CD14-positive monocyte (primary cell): ENCODE results near the gene ARL14EP. TPM values are rescaled to one million over a fixed set of nuclear protein-coding genes. Genes with fewer than 3 reads are reported as not detected.

Experiments
- DNase-seq, 3 donors: peaks; one replicate each; pipeline ENCODE4 v3.0.0-alpha.2; 2011 to 2022
- H2AFZ ChIP-seq: 2 replicates; pipeline ENCODE4 v1.6.0; 2012; ENCODE audit warnings: mild to moderate bottlenecking, low read depth, low read length, inconsistent platforms; ENCODE audit not compliant: insufficient read depth, poor library complexity, severe bottlenecking
- H3K27ac ChIP-seq, 2 donors: 1 replicate in 1 of 2; 2 replicates in 1 of 2; pipeline ENCODE4 v1.5.1; 2012 to 2013; ENCODE audit warnings: low read length in 2 of 2, control low read depth in 1 of 2, inconsistent platforms in 1 of 2, low read depth in 1 of 2, mild to moderate bottlenecking in 1 of 2
- H3K27me3 ChIP-seq, 2 donors: one replicate each; pipeline versions ENCODE4 v1.6.0 to v1.6.1; 2011 to 2013; ENCODE audit warnings: low read length in 2 of 2; ENCODE audit not compliant: control insufficient read depth in 2 of 2, insufficient read depth in 2 of 2
- H3K36me3 ChIP-seq, 2 donors: replicated peaks in 1 of 2; 1 replicate in 1 of 2; 2 replicates in 1 of 2; pipeline versions ENCODE4 v1.5.1 to v1.6.1; 2012 to 2013; ENCODE audit warnings: low read length in 2 of 2, control low read depth in 1 of 2, inconsistent platforms in 1 of 2, mild to moderate bottlenecking in 1 of 2; ENCODE audit not compliant: insufficient read depth in 2 of 2, control insufficient read depth in 1 of 2
- H3K4me1 ChIP-seq, 2 donors: 1 replicate in 1 of 2; 2 replicates in 1 of 2; pipeline versions ENCODE4 v1.5.1 to v1.6.1; 2012 to 2013; ENCODE audit warnings: low read length in 2 of 2, control low read depth in 1 of 2, inconsistent platforms in 1 of 2, mild to moderate bottlenecking in 1 of 2, moderate library complexity in 1 of 2; ENCODE audit not compliant: insufficient read depth in 2 of 2, control insufficient read depth in 1 of 2
- H3K4me2 ChIP-seq: replicated peaks from 2 replicates; pipeline ENCODE3; 2012; ENCODE audit warnings: low read length, moderate library complexity, mild to moderate bottlenecking; ENCODE audit not compliant: poor library complexity, severe bottlenecking; ENCODE audit errors: extremely low read depth
- H3K4me3 ChIP-seq, 3 experiments: fragments of 200-600 bp in 1 of 3; sonication (generic) in 1 of 3; replicated peaks in 1 of 3; 1 replicate in 2 of 3; 2 replicates in 1 of 3; pipeline ENCODE4 v1.5.1; 2011 to 2013; ENCODE audit warnings: low read length in 3 of 3, mild to moderate bottlenecking in 3 of 3, control low read depth in 2 of 3, low read depth in 2 of 3, inconsistent platforms in 1 of 3, moderate library complexity in 1 of 3
- H3K79me2 ChIP-seq: 2 replicates; pipeline ENCODE4 v1.6.0; 2012; ENCODE audit warnings: mild to moderate bottlenecking, control low read depth, inconsistent platforms, low read length, moderate library complexity; ENCODE audit not compliant: insufficient read depth
- H3K9ac ChIP-seq: 2 replicates; pipeline ENCODE4 v1.6.0; 2017; ENCODE audit warnings: low read length, mild to moderate bottlenecking; ENCODE audit not compliant: insufficient read depth, poor library complexity, severe bottlenecking
- H3K9me3 ChIP-seq, 2 donors: replicated peaks in 1 of 2; 1 replicate in 1 of 2; 2 replicates in 1 of 2; pipeline versions ENCODE4 v1.5.1 to v1.6.1; 2012 to 2013; ENCODE audit warnings: low read length in 2 of 2, control low read depth in 1 of 2; ENCODE audit not compliant: control insufficient read depth in 1 of 2, insufficient read depth in 1 of 2
- H4K20me1 ChIP-seq: 2 replicates; pipeline ENCODE4 v1.6.0; 2012; ENCODE audit warnings: mild to moderate bottlenecking, low read length, control low read depth, moderate library complexity; ENCODE audit not compliant: insufficient read depth
- H3K27ac Mint-ChIP-seq, 7 donors: one replicate each; pipeline ENCODE4 v1.8.0; 2020; ENCODE audit warnings: mild to moderate bottlenecking in 7 of 7, mixed read lengths in 7 of 7, moderate library complexity in 6 of 7, inconsistent platforms in 2 of 7
- H3K27me3 Mint-ChIP-seq, 3 donors: one replicate each; pipeline ENCODE4 v1.8.0; 2021 to 2022; ENCODE audit warnings: low read depth in 3 of 3, mild to moderate bottlenecking in 3 of 3, mixed read lengths in 3 of 3, moderate library complexity in 3 of 3, inconsistent platforms in 1 of 3
- H3K36me3 Mint-ChIP-seq, 2 donors: one replicate each; pipeline ENCODE4 v1.8.0; 2020; ENCODE audit warnings: mixed read lengths in 2 of 2, inconsistent platforms in 1 of 2, mild to moderate bottlenecking in 1 of 2
- H3K4me1 Mint-ChIP-seq: one replicate; pipeline ENCODE4 v1.8.0; 2020; ENCODE audit warnings: mild to moderate bottlenecking, mixed read lengths
- H3K4me3 Mint-ChIP-seq, 2 donors: one replicate each; pipeline ENCODE4 v1.8.0; 2020; ENCODE audit warnings: mild to moderate bottlenecking in 2 of 2, mixed read lengths in 2 of 2, moderate library complexity in 1 of 2
- H3K9me3 Mint-ChIP-seq, 7 donors: one replicate each; pipeline ENCODE4 v1.8.0; 2020 to 2022; ENCODE audit warnings: mixed read lengths in 7 of 7, mild to moderate bottlenecking in 6 of 7, moderate library complexity in 6 of 7, inconsistent platforms in 2 of 7
- CTCF ChIP-seq: fragments of 200-600 bp; IDR thresholded peaks from one replicate; pipeline ENCODE4 v1.8.0; 2022; ENCODE audit warnings: antibody characterized with exemption, mild to moderate bottlenecking
- WGBS: methylation state at CpG from one replicate; pipeline ENCODE4 v1.1.5; 2013; ENCODE audit warnings: missing lambda C conversion rate; ENCODE audit not compliant: insufficient coverage; 5-methylcytosine and 5-hydroxymethylcytosine counted together
- intact Hi-C, 2 donors: fragments of 100-400 bp; cut with micrococcal nuclease; formaldehyde crosslinking; loops; one replicate each; pipeline versions ENCODE4 v1.15.0 to v1.15.1; 2023
- polyA plus RNA-seq, 3 donors: library from polyadenylated mRNA; depleted of rRNA in 1 of 3; unstranded in 2 of 3; stranded (reverse) in 1 of 3; fragments of 300-500 nt in 2 of 3; fragments of >200 nt in 1 of 3; fragmentation: Illumina TruSeq in 2 of 3; gene quantifications; 1 replicate in 2 of 3; 2 replicates in 1 of 3; pipeline ENCODE4 v1.2.3, GENCODE V29; 2012 to 2021

The ARL14EP gene
- polyA plus RNA-seq, 3 donors, result 9.9 to 32.2 (median 21.2) TPM

- Histone ChIP-seq H3K4me2 (no peak overlapping the region), H3K4me3 (no peak overlapping the region), H3K36me3 (no peaks in the 10 kb centered on the region), H3K4me1 (no peaks in the 10 kb centered on the region), H3K79me2 (no peaks in the 10 kb centered on the region), H3K27ac (no peak overlapping the region), H2AFZ (no peak overlapping the region), H3K9me3 (no peaks in the 10 kb centered on the region), H4K20me1 (no peaks in the 10 kb centered on the region), H3K27me3 (no peaks in the 10 kb centered on the region), H3K9ac (no peak overlapping the region)
- Mint-ChIP-seq H3K36me3 (no peaks in the 10 kb centered on the region), H3K4me3 (no peak overlapping the region), H3K9me3 (peaks cover 0 to 2% (median 0%) of the 10 kb centered on the region in 7 donors), H3K27ac (no peak overlapping the region), H3K27me3 (peaks cover 0 to 6% (median 4%) of the 10 kb centered on the region in 3 donors), H3K4me1 (no peaks in the 10 kb centered on the region)
- no peak for DNase-seq
- TF ChIP-seq CTCF, result no peak
- 100% methylated on average over 1 of the region's 3 CpGs for WGBS
- intact Hi-C loops, result loop anchor here (5.0 to 10.0 kb wide), 3 partner anchors 135 to 567 kb away; no protein-coding TSS in a partner anchor
Observed at GRCh38 chr11:30349885-30350284, 27.0 kb downstream of the ARL14EP start.

GRCh38 chr11:30350384-30350783 lies 27.5 kb downstream of the ARL14EP start:
- no CpG with 5 or more reads among the region's 3 CpGs for WGBS
- H3K4me1 Mint-ChIP-seq, result no peaks in the 10 kb centered on the region
- H3K9me3 Mint-ChIP-seq, result peaks cover 0 to 5% (median 0%) of the 10 kb centered on the region in 7 donors
- Histone ChIP-seq H3K4me1 (no peaks in the 10 kb centered on the region), H3K9ac (no peak overlapping the region), H3K4me3 (no peak overlapping the region), H3K79me2 (no peaks in the 10 kb centered on the region), H3K27ac (no peak overlapping the region), H3K4me2 (no peak overlapping the region), H3K27me3 (no peaks in the 10 kb centered on the region), H3K36me3 (no peaks in the 10 kb centered on the region), H4K20me1 (no peaks in the 10 kb centered on the region), H2AFZ (no peak overlapping the region), H3K9me3 (no peaks in the 10 kb centered on the region)
- no peak overlapping the region for H3K27ac Mint-ChIP-seq
- H3K27me3 Mint-ChIP-seq, result peaks cover 0 to 6% (median 4%) of the 10 kb centered on the region in 3 donors
- no peak for DNase-seq
- intact Hi-C loops, result no loop called here
- H3K4me3 Mint-ChIP-seq, result no peak overlapping the region
- no peak for TF ChIP-seq CTCF
- H3K36me3 Mint-ChIP-seq, result no peaks in the 10 kb centered on the region
